GM19238 (cell line): ENCODE results near the gene SHISA2.

Experiments used
- DNase-seq: peaks from one replicate; pipeline ENCODE4 v3.0.0; 2011; ENCODE audit warnings: low spot score; ENCODE audit not compliant: insufficient read length

SHISA2 gene

DNA sequence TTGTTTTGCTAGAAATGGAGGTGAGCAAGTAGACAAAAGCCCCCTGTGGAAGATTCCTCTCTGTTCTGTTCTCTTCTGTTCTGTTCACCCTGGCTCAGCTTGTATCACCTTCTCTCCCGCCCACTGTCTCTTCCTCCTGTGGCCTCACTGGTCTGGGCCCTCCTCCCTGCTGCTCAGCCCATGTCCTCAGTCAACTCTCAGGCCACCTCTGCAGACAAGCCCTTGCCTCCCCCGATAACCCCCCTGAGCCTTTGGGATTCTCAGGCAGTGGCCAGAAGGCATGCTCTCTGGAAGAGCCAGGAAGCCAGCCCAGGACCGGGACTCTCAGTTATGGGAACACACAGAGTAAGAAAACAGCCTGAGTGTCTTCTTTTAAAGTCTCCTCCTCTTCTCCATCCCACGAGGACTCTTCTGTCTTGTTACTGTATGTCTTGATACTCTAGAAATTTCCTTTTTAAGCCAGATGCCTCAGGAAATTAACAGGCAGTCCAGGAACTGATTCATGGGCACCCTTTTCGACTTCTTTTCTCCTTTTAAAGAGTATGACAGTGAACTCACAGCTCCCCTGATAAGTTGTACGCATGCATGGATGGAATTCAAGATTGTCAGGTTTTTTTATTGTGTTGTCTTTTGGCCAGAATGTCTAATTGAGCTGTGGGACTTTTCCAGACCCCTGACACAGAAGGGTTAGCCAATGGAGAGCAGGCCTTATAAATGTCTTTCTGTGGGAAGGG, 33.7 kb downstream of the SHISA2 start:
- DNase-seq: no peak

DNA sequence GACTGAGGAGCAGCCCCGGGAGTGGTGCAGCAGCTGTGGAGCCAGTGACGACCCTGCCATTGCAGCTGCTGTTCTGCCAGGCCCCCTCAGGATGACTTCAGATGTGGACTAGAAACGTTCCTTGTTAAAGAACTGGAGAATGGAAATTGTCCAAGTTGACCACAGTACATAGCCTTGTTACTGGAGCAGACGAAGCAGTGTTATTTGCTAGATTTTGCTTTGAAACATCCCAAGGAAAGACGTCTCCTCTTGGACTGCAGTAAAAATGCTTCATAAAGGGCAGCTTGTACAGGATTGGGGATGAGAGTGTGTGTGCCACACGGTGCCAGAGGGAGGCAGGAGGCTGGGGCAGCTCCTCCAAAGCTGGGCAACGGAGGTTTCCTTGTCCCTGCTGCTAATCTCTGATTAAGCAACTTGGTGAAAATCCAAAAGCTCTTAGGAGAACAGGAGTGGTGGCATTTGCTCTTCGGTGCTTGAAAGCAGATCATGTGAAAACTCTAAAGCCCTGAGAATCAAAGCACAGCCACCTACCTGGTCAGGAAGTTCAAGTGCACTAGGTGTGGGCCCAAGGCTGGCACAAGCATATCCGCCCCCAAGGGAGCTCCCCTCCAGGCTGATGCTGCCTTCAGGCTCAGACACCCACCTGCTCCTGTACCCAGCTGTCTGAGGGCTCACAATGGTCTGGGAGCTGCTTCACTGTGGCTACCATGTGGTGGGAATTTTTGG, 34.5 kb downstream of the SHISA2 start:
- no peak for DNase-seq

DNA sequence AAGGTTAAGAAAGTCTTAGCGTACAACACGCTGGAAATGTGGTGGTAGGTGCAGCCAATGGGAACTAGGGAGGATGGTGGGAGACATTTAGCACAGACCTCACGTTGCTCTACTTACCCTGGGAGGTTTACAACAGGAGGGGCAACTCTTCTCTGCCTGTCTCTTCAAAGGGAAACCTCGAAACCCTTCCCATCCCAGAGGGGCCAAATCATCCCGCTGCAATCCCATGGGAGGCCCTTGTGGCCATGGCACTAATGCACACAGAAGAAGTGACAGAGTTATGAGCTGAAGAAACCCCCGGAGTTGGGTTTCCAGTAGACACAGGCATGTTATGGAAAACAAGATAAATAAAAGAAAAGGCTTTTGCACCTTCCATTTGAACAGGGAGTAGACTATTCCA, 35.6 kb downstream of the SHISA2 start:
- no peak for DNase-seq

DNA sequence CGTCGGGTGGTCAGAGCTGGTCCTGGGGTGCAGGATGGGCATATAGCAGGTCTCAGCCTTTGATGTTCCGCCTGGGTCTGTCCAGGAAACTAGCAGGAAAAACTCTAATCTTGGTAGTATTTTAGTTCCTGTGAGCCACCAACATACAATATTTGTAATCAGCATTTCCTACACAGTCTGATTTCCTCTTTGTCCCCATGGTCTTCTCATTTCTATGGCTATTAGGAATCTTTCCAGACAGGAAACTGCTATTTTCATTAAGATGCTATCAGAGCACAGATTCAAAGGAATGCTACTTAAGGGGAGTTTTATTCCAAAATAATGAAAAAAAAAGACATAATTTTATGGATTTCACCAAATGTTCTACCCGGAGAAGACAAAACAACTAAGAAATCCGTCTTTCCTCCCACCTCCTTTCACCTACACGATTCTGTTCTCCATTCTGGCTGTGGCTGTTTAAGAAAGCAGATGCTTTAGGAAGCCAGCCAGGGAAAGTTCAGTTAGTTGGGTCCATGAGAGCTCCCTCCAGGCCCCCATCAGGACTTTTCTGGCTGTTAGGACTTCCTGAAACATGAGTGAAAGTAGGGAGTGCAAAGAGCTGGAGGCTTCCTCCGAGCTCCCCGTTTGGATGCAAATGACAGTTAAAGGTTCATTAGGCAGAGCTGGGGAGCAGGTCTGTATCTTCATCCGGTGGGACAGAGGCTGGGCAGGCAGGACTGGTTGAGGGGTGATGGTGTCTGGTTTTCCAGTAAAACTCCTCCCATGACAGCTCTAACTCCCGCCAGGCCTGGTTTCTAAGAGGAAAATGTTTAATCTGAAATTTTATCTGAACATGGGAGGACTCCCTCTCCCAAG, 36.3 kb downstream of the SHISA2 start:
- no peak for DNase-seq

DNA sequence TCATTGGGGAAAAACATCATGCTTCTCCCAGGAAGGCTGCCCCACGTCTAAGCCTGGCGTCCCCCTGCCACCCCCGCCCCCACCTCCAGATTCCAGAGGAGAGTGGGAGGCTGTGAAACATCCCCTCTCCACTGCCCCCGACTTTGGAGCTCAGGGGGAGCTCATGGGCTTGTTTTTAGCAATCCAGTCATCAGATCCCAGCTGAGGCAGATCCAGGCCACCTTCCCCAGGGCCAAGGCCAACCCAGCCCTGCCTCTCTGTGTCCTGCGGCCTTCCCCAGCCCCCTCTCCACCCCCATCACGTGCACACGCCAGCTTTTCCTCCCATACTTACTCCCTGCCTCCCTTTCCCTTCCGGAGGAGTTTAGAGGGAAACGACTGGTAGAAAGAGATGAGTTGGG, 38.8 kb downstream of the SHISA2 start:
- DNase-seq: no peak

DNA sequence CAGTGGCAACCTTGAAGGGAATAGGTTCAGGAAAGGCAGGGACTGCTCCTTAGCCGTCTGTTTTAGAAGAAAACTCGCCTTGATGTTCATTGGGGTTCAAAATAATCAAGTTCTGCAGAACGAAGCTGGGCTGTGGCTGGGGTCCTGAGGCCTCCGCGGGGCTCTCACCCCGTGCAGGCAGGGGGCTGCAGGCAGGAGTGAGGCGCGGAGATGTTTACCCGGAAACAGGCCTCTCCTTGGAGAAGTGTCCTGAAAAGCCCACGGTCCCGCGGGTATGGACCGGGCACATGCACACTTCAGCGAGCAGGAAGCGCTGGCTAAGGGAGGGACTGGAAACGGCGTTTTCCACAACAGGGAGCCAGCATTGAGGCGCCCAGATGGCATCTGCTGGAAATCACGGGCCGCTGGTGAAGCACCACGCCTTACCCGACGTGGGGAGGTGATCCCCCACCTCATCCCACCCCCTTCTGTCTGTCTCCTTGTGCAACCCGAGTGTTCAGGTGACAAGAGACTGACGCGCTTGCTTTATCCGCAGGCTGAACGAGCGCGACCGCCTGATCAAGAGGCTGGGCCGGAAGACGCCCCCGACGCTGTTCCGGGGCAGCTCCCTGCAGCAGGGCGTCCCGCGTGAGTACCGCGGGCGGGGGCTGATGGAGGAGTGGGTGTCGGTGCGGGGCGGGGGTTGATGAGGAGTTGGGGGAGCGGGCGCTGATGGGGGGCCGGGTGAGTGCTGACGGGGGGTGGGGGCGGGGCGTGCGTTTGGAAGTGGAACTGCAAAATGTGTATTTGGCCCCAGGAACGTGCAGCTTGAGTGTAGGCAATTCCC, 39.6 kb downstream of the SHISA2 start:
- no peak for DNase-seq

DNA sequence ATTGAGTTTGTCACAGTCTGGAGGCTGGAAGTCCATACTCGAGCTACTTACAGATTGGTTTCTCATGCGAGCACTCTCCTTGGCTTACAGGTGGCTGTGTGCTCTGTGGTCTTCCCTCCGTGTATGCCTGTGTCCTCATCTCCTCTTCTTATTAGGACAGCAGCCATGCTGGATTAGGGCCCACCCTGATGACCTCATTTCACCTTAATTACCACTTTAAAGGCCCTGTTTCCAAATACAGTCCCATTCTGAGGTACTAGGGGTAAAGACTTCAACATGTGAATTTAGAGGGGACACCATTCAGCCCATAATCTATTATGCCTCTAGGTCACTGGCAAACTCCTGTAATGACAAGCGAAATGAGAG, 40.6 kb downstream of the SHISA2 start:
- DNase-seq: no peak

DNA sequence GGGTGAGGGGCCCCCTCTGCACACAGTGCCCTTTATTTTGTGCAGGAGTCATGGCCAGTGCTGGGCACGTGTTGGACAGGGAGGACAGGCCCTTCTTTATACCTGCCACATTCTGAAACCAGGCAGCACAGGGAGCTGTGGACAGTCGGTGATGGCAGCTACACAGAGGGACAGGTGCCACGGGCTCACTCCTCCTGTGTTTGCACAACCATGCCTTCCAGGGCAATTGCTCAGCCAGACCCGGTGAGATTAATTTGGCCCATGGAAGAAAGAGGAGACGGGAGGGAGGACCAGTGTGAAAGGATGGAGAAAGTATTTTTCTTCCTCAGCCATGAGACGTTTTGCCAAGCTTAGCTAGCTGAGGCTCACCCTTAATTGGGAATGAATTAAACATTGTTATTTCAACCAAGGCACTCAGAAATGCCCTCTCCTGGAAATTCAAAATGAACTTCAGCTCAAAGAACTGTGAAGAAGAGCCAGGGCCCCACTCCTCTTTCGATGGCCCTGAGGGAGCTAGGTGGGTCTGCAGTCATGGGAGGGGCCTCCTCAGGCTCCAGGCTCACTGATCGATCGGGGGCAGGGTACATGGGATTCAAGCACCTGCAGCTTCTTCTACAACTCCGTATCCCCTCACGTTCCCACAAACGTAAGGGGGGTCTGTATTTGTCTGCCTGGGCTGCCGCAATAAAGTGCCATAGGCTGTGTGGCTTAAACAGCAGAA, 41.2 kb downstream of the SHISA2 start:
- no peak for DNase-seq

DNA sequence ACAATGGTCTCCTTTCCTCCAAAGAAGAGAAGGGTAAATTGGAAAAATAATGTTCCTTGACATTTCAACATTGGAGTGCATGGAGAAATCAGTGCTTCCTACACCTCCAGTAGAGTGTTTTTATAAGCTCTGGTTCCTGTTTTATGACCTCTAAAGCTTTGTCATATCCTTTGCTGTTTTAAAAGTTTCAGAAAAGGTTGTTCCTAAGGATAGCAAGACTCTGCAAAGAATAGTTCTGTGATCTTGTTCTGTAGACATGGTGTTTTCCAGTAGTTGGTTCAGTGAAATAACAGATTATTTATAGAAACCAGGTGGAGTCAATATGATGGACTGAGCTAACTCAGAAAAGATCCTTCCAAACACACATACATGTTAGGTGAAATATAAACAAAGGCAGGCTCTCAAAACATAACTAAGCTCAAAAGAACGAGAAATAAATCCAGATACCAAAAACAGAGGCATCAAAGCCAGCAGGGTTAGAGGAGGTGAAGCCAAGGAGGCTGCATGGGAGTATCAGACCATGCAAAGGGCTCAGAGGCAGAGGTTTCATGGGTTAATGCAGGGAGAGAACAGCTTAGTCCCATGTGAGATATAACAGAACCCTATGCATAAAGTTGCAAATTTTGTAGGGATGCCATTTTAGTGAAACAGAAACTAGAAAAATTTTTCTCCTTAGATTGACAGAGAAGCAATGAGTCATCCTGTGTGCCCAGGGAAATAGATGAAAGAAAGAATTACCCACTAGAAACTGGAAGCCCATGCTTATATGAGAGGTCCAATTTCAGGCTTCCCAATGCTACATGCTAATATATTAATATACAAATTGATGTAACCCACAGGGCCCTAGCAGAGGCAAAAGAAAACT, 44.3 kb downstream of the SHISA2 start:
- no peak for DNase-seq
